GF-D8 (cell line): Measurements from ENCODE around the gene DDX19B.
A peak's percentile ranks its signal among the peaks of the same experiment; 100 is the strongest.
"Not testable (repeated sequence)": the region's sequence is repeated elsewhere in the genome, so short reads cannot be mapped to it uniquely, and the experiment has no call there.

Experiments used
- DNase-seq: peaks from one replicate; lab custom pipeline; 2025; lab: John Stamatoyannopoulos, UW

DDX19B gene

GRCh38 chr16:70298988-70299938 lies at the start of gene DDX19B:
TSS of gene DDX19B (plus strand) at chr16:70299186. CDS start at chr16:70299298, 112 bp downstream.
- DNase-seq: peak; percentile 6

DNA sequence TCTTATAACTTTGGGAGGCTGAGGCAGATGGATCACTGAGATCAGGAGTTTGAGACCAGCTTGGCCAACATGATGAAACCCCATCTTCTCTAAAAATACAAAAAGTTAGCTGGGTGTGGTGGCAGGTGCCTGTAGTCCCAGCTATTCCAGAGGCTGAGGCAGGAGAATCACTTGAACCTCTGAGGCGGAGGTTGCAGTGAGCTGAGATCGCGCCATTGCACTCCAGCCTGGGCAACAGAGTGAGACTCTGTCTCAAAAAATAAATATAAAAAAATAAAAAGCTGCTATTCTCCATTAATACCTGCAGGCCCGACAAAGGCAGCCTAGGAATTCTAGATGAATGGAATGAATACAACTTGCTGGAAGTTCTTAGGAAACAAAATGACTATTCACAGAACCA lies 49.3 kb upstream of the DDX19B start:
- DNase-seq: not testable (repeated sequence)

DNA sequence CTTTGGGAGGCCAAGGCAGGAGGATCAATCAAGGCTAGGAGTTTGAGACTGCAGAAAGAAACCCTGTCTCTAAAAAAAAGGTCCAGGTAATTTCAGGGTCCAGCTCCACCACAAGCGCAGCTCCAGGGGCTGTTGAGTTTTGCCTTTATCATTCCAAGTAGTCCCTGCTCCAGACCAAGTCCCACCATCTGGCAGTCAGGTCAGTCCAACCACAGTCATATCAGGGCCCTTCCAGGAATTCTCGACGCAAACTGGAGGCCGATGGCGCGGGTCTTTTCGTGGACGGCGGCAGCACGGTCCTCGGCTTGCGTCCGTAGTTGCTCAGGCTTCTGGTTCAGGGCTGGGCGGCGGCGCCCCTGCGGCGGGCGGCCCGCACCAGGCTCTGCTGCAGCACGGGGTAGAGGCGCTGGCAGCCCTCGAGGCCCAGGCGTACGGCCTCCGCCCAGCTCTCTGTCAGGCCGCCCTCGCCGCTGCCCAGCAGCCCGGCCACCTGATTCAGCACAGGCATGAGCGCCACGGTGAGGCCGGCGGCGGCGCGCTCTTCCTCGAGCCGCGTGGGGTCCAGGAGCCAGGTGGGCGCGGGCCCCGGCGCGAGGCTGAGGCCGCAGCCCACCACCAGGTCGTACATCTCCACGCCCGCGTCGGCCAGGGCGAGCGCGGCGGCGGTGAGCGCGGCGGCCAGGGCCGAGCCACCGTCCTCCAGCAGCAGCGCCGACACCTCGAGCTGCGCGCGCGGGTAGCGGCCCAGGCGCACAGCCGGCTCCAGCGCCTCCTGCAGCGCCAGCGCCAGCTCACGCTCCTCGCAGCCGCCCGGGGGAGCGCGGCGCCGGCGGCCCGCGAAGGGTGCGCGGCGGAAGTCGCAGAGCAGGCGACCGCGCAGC lies 48.0 kb upstream of the DDX19B start:
- DNase-seq: no peak

- peak; percentile 86 for DNase-seq
These were observed 47.2 kb upstream of the DDX19B start, which contains the start of gene EXOSC6 for GRCh38 chr16:70251629-70252354. TSS of gene EXOSC6 (minus strand) at chr16:70251940. CDS start at chr16:70251900, 40 bp downstream.

DNA sequence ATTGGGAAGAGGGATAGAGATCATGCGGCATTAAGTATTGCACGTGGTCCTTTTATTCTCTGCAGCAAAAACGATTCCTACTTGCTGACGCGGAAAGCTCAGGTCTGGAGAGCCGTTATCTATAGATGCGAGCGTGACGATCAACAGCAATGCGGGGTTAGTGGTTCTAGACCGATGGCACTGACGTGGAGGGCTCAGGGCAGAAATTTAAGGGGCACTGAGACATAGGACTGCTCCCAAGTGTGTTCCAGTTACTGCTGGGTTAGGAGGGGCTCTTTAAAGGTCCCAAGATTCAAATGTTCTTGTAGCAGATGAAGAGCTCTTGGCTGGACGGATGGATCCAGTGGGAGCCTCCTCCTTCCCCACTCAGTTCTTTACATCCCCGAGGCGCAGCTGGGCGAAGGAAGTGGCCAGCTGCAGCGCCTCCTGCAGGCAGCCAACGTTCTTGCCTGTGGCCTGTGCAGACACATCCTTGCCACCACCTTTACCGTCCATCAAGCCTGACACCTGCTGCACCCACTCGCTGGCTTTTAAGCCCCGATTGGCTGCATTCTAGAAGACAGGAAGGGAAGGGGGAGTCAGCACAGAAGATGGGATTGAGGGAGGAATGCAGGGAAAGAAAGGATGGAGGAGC lies 46.5 kb upstream of the DDX19B start:
- no peak for DNase-seq

DNA sequence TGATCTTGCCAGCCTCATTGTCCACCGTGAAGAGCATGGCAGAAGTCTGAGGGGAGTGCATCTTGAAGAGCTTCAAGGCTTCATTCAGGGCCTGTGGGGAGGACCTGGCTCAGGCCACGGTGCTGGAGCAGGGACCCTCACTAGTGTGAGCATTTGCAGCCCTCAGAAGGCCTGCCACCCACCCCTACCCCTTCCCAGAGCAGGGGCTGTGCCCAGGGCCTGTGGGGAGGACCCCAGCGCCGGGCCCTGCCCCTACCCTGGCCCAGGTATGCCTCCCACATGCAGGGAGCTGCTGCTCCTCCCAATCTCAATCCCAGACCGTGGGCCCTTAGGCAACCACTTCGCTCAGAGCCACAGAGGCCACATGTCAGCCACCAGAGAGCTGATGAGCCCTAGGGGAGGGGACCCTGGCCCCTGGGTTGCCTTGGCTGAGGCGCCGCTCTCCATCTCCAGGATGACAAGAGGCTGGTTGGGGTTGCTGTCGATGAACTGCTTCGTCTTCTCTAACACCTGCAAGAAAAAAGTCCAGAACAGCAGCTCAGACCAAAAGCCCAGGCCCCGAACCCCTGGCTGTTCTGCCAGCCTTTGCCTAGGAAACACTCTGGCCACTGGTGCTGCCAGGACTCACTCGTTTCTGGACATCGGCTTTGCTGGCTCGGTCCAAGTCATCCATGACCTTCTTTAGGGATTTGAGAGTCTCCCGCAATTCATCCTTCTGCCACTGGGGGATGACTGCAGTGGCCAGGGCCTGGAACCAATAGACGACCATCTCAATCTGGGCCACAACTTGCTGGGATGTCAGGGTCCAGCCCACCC lies 45.5 kb upstream of the DDX19B start:
- DNase-seq: no peak

DNA sequence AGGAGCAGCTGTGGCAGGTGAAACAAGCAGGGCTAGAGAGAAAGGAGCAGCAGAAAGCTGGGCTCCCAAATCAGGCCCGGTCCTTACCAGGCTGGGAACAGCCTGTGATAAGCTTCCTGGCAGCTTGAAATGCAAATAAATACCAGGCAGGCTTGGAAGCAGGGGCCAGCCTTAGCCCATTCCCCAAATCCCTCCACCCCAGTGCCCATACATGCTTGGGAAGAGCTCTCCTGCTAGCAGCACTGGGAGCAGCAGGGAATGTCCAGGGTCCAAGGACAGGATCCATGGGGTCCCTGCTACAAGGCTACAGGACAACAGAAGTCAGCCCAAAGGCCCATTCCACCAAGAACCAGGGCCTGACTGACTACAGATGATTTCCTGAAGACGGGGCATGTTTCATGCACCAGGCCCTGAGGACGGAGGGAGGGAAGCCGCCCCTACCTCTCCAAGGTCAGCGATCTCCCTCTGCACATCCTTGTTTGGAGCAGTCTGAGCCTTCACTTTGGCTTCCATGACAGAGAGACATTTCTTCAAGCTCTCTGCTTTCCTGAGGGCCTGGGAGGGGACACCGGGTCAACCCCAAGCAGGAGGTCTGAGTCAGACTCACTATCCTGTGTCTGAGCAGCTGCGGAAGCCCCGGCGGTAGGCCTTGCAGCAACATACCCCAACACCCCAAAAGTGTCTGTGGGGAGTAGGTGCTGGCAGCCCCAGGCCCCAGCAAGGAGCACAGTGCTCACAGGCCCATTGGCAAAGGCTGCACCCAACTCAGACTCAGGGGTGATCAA lies 44.6 kb upstream of the DDX19B start:
- DNase-seq: no peak

DNA sequence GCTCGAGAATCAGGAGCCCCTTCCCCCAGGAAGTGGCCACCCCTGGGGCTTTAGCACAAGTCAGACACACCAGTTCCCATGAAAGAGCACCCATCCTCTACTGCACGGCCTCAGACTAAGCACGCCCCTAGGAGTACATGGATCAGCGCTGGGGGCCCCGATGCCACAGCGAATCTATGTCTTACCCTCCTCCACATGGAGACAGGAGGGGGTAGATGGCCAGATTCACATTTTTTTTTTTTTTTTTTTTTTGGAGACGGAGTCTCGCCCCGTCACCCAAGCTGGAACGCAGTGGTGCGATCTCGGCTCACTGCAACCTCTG lies 44.1 kb upstream of the DDX19B start:
- DNase-seq: no peak

- no peak for DNase-seq
These were observed 43.4 kb upstream of the DDX19B start for GRCh38 chr16:70255574-70255973.

DNA sequence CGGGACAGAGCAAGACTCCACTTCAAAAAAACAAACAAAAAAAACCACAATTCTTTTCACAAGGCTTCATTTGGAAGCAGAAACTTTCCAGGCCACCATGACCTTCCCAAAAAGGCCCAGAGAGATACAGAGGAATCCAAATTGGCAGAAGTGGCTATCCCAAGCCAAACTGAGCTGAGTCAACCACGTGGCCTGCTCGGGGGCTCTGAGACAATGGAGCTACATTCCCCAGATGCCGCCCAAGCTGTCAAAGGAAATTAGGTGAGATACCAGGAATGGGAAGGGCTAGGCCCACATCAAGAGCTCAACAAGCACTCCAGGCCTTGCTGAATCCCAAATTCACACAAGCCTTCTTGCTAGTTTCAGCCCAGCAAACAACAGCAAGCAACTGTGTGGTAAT lies 41.6 kb upstream of the DDX19B start:
- DNase-seq: no peak

- DNase-seq: no peak
These were observed 40.9 kb upstream of the DDX19B start for GRCh38 chr16:70258065-70258464.

DNA sequence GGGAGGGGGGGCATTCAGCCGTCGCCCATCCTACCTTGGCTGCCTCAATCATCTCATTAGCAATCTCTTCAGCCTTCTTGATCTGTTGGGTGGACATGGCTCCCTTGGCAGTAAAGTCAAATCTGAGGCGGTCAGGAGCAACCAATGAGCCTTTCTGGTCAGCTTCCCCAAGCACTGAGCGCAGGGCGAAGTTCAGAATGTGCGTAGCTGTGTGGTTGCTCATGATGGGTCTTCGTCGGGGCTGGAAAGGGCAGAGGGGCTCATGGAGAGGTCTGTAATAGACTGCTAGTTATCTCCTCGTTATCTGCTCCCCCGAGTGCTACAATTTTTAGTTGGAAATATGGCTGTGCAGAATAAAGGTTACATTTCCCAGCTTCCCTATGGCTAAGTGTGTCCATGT lies 40.0 kb upstream of the DDX19B start:
- no peak for DNase-seq

GRCh38 chr16:70259903-70260302 lies 39.1 kb upstream of the DDX19B start:
- not testable (repeated sequence) for DNase-seq

DNA sequence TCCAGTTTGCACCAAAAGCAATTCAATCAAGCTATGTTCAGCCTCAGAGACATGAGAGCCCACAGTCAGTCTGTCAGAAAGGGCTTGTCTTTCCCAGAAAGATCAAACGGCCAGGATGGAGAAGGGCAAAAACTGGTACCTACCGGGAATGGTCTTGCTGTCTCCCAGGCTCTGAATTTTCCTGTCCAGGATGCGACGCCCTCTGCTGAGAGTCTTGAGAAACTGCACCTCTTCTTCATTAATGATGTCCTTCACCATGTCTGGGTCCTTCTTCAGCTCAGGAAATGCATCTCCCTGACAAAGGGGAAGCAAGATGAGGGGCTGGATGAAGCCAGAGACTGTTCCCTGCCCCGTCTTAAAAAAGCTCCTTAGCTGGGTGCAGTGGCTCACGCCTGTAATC lies 31.5 kb upstream of the DDX19B start:
- peak; percentile 20 for DNase-seq

DNA sequence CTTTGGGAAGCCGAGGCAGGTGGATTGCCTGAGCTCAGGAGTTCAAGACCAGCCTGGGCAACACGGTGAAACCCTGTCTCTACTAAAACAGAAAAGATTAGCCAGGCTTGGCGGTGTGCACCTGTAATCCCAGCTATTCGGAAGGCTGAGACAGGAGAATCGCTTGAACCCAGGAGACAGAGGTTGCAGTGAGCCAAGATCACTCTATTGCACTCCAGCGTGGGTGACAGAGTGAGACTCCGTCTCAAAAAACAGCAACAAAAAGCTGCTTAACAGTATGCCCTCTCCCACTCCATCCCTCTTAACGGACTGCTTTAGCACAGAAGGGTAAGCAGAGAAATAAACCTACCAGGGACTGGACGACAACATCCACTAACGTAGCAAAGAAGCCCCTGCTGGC lies 31.1 kb upstream of the DDX19B start:
- not testable (repeated sequence) for DNase-seq

DNA sequence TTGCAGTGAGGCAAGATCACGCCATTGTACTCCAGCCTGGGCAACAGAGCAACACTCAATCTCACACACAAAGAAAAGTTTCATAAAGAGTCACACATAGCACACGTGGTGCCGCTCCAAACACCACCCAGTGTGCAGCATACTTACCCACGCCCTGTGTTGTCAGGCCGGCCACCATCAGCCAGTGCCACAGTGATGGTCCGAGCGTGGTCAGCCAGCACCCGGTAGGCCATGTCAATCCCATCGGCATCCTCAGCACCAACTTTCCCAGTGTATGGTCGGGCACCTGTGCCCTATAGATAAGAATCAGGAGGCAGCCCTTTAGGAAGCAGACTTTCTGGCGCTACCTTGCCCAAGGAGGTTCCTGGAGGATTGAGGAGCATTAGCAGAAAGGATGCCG lies 29.5 kb upstream of the DDX19B start:
- no peak for DNase-seq

DNA sequence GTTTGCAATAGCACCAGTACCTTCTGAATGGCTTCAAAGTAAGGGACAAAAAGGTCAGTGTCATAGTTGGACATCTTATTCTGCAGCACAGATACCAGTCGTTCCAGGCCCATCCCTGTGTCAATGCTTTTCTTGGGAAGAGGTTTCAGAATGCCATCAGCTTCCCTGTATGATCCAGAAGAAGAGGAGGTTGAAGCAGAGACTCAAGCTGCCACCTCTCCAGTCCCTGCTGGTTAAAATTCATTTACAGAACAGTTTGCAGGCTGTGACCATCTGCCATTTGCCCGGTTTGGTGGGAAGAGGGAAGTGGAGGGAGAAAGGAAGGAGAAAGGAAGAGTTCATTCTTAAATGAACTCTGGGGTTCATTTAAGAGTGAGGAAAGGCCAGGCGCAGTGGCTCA lies 28.8 kb upstream of the DDX19B start:
- no peak for DNase-seq

DNA sequence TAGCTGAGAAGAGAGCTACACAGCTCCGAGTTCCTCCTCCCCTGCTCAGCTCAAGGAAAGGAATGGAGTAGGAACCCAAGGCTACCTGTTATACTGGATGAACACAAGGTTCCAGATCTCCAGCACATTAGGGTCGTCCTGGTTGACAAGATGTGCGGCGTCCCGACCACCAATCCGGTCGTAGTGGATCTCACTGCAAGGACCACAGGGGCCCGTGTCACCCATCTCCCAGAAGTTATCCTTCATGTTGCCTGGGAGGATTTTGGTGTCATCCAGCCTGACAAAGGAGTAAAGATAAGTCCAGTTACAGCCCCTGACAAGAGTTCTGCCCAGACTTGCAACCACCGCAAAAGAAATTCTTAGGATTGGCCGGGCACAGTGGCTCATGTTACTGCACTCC lies 27.3 kb upstream of the DDX19B start:
- no peak for DNase-seq

- DNase-seq: no peak
These were observed 22.6 kb upstream of the DDX19B start for GRCh38 chr16:70276392-70276791.
